ENCODE results near the gene ARTN.

DNA sequence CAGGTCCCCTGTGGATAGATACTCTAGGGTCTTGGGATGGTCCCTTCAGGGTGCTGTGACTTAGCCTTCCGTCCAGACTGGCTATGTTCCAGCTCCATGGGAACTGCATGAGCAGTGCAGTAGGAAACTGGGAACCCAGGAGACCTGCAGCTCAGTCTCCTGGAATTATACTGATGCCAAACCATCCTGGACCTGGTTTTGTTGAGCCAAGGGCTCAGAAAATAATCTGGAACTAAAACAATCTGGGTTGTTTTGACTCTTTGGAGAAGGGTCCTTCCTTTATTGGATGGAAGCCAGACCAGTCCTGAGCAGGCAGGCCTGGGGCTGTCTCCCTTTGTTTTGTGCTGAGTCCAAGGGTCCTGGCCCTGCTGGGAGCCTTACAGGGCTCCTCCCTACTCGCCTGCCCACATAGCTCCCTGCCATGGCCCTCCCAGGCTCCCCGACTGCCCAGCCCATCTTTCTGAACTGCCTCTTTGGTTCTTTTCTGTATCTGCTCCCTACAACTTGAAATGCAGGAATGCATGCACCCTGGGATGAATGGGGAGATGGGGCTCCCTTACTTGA, 14.4 kb downstream of the ARTN start:
- TF ChIP-seq, protein P1, sequence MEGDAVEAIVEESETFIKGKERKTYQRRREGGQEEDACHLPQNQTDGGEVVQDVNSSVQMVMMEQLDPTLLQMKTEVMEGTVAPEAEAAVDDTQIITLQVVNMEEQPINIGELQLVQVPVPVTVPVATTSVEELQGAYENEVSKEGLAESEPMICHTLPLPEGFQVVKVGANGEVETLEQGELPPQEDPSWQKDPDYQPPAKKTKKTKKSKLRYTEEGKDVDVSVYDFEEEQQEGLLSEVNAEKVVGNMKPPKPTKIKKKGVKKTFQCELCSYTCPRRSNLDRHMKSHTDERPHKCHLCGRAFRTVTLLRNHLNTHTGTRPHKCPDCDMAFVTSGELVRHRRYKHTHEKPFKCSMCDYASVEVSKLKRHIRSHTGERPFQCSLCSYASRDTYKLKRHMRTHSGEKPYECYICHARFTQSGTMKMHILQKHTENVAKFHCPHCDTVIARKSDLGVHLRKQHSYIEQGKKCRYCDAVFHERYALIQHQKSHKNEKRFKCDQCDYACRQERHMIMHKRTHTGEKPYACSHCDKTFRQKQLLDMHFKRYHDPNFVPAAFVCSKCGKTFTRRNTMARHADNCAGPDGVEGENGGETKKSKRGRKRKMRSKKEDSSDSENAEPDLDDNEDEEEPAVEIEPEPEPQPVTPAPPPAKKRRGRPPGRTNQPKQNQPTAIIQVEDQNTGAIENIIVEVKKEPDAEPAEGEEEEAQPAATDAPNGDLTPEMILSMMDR (IDR thresholded peaks at IDR 0.05), result no peak
- TF ChIP-seq POLR2A (IDR thresholded peaks at IDR 0.05), result no peak

Measured in heart left ventricle (tissue), 13 donors.